Hematopoietic multipotent progenitor cell treated with erythropoietin and hydrocortisone succinate and interleukin-3 and kit ligand, for 6 days (in vitro differentiated cells): Measurements from ENCODE around the gene OAS1.
"Not testable (repeated sequence)": the region's sequence is repeated elsewhere in the genome, so short reads cannot be mapped to it uniquely, and the experiment has no call there.

Experiments used
- DNase-seq: peaks from one replicate; pipeline ENCODE4 v3.0.0-alpha.2; 2015

The OAS1 gene

DNA sequence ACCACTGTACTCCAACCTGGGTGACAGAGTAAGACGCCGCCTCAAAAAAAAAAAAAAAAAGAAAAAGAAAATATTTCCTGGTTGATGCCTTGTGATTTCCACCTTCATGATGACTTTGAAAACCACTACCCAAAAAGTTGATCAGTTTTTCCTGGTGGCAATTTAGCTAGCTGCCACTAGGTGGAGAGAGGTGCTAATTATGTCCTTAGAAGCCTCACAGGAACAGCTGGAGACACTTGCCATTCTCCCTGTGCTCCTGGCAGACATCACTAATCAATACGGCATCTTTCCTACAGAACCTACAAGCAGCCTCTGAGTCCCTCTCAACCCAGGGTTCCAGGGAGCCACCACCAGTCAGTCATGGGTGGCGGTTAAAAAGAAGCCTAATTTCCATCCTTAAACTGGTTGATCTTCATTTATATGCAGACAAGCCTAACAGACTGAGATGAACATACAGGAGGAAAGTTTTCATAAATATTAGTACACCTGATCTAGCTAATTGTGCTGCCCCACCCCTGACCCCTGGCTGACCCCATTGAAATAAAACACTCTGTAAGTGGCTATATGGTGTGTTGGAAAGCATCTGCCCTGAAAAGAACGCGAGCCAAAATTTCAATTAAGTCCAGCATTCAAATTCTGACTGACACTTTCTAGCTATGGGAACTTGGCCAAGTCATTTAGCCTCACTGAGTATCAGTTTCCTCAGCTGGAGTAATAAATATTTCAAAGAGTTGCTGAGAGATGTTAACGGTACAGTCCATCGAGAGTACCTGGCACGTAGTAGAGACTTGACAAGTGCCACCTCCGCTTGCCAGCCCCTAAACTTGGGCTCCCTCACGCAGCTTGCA is 6.2 kb upstream of the OAS1 start:
- peak; percentile 65 for DNase-seq

GRCh38 chr12:112901271-112901670 is 5.5 kb upstream of the OAS1 start:
- DNase-seq = no peak

GRCh38 chr12:112904571-112904970 is 2.2 kb upstream of the OAS1 start:
- DNase-seq = no peak

- DNase-seq = no peak
Measured at GRCh38 chr12:112905451-112906089, 1.2 kb upstream of the OAS1 start.

DNA sequence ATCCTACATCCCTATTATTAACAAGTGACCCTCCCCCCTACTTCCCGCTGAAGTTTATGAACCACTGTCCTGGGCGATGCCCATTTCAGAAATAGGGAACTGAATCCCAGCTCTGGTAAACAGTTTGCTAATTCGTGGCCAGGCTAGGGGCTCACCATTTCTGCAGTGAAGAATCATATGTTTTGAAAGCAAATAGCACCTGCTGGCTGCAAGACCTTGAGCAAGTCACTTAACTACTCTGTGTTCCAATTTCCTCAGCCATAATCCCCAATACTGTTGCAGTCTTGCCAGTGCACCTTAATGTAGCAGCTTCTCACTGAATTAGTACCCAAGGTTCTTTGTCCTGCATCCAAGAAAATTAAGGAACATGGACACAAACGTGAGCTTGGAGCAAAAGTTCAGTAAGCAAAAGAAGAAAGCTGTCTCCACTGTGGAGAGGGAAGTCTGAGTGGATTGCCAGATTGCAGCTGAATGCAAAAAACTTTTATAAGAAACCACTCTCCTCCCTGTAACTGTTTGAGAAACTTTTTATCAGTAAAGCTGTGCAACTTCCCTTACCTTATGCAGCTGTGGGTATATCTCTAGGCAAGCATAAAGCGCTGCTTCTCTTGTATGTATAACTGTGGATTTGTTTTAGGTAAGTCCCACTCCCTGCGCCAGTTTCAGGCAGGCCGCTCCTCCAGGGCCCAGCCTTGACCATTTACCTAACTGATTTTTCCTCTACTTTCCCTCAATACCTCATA is 824 bp downstream of the OAS1 start:
- no peak for DNase-seq

GRCh38 chr12:112908548-112908947 is 1.8 kb downstream of the OAS1 start:
- DNase-seq = no peak

- no peak for DNase-seq
Measured at GRCh38 chr12:112909693-112910092, 2.9 kb downstream of the OAS1 start.

DNA sequence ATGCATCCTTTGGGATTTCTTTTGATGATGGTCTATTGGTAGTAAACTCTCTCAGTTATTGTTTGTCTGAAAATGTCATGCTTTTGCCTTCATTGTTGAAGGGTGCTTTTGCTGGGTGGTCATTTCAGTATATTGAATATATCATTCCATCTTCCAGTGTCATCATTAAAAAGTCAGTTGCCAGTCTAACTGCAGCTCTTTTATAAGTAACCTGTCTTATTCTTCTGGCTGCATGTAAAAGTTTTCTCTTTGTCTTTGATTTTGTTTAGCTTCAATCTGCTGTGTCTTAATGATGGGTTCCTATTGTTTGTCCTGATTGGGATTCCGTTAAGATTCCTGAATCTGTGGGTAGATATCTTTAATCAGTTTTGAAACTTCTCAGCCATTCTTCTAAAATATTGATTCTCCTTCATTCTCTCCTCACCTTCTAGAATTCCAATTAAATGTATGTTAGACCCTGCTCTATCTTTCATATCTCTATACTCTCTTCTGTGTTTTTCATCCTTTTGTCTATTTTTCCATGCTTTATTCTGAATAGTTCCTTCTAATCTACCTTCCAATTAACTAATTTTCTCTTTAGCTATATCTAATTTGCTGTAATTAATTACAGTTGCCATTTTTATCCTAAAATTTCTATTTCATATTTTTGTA is 6.4 kb downstream of the OAS1 start:
- DNase-seq = no peak

DNA sequence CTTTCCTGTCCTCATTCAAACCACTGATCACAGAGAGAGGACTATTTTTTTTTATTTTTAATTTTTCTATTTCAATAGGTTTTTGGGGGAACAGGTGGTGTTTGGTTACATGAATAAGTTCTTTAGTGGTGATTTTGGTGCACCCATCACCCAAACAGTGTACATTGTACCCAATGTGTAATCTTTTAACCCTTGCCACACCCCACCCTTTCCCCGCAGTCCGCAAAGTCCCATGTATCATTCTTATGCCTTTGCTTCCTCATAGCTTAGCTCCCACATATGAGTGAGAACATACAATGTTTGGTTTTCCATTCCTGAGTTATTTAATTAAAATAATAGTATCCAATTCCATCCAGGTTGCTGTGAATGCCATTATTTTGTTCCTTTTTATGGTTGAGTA is 7.1 kb downstream of the OAS1 start:
- not testable (repeated sequence) for DNase-seq

- DNase-seq = no peak
Measured at GRCh38 chr12:112916270-112916669, 9.5 kb downstream of the OAS1 start.

- no peak for DNase-seq
Measured at GRCh38 chr12:112919121-112919520, 12.4 kb downstream of the OAS1 start.

DNA sequence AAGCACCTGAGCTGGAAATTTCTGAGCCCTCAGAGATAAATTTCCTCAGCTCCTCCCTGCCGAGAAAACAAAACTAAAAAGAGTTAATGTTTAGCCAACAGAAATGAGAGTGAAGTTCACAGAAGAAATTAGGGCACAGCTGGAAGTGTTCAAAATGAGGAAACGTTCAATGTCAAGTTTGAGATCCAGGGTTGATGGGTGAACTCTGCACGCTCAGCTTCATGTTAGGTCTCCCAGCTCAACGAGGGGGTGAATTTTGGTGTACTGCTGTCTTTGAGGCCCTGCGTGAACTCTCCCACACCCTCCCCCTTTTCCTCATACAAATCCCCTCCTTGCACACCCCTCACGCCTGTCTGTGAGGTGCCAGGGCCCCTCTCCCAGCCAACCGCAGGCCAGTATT is 18.2 kb downstream of the OAS1 start:
- DNase-seq = no peak

DNA sequence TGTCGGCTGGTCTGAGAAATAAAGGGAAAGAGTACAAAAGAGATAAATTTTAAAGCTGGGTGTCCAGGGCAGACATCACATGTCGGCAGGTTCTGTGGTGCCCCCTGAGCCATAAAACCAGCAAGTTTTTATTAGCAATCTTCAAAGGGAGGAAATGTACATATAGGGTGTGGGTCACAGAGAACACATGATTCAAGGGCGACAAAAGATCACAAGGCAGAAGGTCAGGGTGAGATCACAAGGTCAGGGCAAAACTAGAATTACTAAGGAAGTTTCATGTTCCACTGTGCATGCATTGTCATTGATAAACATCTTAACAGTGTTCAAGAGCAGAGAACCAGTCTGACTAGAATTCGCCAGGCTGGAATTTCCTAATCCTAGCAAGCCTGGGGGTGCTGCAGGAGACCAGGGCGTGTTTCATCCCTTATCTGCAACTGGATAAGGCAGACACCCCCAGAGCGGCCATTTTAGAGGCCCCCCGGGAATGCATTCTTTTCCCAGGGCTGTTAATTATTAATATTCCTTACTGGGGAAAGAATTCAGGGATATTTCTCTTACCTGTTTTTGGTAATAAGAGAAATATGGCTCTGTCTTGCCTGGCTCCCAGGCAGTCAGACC is 19.8 kb downstream of the OAS1 start:
- not testable (repeated sequence) for DNase-seq

- no peak for DNase-seq
Measured at GRCh38 chr12:112927475-112927874, 20.7 kb downstream of the OAS1 start.

DNA sequence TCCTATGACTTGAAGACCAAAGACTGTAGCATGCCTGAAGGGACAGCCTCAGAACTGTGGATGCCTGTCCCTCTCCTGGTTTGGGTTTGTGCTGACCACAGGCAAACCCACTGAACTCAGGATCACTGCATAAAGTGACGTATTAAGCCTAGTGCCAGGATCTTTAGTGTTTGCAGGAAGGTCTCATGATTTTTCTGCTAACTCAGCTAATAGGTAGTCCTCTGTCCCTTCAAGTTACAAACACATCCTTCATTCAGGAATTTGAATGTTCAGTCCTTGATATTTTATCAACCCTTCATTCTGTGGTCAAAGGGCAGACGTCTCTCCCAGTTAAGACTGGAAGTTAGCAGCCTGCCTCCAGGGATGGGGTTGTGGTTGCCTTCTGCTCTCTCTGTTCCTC is 21.2 kb downstream of the OAS1 start:
- no peak for DNase-seq

- no peak for DNase-seq
Measured at GRCh38 chr12:112928978-112929377, 22.2 kb downstream of the OAS1 start.

GRCh38 chr12:112929715-112930114 is 23.0 kb downstream of the OAS1 start:
- no peak for DNase-seq

- no peak for DNase-seq
Measured at GRCh38 chr12:112930350-112930749, 23.6 kb downstream of the OAS1 start.

GRCh38 chr12:112932485-112933128 is 25.8 kb downstream of the OAS1 start:
- DNase-seq = no peak

DNA sequence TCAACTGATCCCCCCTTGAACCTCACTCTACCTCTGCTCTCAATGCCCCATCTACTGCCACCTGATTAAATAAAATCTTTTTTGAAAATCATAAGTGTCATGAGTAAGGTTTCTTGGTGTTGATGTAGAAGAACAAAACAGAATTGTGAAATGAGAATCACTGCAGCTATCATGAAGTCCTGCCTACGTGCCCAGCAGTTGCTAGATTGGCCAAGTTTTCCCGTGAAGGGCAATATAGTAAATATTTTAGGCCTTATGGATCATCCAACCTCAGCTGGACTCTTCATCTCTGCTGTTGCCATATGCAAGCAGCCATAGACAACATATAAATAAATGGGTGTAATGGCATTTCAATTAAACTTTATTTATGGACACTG is 26.4 kb downstream of the OAS1 start:
- no peak for DNase-seq

DNA sequence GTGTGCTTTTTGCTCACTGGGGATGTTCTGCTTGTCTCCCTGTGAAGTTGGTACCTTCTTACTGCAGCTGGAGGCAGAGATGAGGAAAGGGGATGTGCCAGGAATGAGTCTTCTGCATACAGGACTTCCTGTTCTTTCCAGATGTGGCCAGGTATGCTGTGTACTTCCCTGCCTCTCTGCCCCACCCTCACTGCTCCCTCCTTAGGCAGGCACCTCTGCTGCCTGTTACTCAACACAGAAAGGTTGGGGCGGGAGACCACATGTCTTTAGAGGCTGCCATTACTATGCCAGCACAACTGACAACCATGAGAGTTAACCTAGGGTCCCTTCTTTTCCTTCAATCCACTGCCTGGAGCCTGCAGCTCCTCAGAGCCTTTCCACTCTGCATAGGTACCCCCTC is 29.5 kb downstream of the OAS1 start:
- no peak for DNase-seq

GRCh38 chr12:112936927-112937326 is 30.2 kb downstream of the OAS1 start:
- DNase-seq = no peak
